Measurements from ENCODE around the gene BLTP3A. TPM values are rescaled to one million over a fixed set of nuclear protein-coding genes. Genes with fewer than 3 reads are reported as not detected.

The BLTP3A gene
- total and polyA plus RNA-seq, 2 of the 13 experiments (the other 11 are each of a cell fraction or from before 2014, with no cell fraction given): 22.1 to 24.0 TPM

DNA sequence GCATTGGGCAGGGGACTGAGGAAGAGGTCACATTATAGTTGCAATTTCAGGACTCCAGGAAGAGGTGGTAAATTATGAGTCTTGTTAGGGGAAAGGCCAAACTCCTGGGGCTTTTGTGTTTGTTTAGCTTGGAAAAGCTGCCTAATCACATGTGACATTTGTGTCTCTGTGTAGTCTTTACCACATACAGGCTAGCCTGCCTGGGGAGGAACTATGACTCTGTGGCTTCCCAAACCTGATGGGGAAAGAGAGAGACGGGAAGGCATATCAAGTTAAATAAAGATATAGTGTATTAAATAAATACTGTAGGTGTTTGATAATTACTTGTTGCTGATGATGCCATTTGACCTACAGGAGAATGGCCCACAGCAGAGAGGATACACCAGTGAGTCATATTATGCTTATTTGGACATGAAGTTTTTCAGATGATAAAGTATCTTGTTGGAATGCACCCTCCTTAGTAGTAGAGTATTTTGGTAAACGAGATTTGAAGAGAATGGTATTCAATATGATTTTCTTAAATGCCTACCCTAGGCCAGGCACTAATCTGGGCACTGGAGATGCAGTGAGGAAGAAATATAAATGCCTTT lies 4.0 kb downstream of the BLTP3A start (continued):
- TF ChIP-seq ELF1 (CRISPR knock-in tag; IDR thresholded peaks at IDR 0.05) (no peak), RXRB (CRISPR knock-in tag; IDR thresholded peaks at IDR 0.05; ENCODE audit: borderline replicate concordance) (peak; percentile 51; the same call in 1 of the 2 replicates), ZNF296 (CRISPR knock-in tag; conservative IDR thresholded peaks at IDR 0.05) (no peak), GABPA (IDR thresholded peaks at IDR 0.05; ENCODE audit: low read depth, low read length) (no peak), GABPA (CRISPR knock-in tag; IDR thresholded peaks at IDR 0.05; ENCODE audit: low read depth) (0 out of 2 replicates have a peak, but pooled peaks have one; percentile 1)
- TF ChIP-seq, protein P1, sequence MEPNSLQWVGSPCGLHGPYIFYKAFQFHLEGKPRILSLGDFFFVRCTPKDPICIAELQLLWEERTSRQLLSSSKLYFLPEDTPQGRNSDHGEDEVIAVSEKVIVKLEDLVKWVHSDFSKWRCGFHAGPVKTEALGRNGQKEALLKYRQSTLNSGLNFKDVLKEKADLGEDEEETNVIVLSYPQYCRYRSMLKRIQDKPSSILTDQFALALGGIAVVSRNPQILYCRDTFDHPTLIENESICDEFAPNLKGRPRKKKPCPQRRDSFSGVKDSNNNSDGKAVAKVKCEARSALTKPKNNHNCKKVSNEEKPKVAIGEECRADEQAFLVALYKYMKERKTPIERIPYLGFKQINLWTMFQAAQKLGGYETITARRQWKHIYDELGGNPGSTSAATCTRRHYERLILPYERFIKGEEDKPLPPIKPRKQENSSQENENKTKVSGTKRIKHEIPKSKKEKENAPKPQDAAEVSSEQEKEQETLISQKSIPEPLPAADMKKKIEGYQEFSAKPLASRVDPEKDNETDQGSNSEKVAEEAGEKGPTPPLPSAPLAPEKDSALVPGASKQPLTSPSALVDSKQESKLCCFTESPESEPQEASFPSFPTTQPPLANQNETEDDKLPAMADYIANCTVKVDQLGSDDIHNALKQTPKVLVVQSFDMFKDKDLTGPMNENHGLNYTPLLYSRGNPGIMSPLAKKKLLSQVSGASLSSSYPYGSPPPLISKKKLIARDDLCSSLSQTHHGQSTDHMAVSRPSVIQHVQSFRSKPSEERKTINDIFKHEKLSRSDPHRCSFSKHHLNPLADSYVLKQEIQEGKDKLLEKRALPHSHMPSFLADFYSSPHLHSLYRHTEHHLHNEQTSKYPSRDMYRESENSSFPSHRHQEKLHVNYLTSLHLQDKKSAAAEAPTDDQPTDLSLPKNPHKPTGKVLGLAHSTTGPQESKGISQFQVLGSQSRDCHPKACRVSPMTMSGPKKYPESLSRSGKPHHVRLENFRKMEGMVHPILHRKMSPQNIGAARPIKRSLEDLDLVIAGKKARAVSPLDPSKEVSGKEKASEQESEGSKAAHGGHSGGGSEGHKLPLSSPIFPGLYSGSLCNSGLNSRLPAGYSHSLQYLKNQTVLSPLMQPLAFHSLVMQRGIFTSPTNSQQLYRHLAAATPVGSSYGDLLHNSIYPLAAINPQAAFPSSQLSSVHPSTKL (CRISPR knock-in tag; IDR thresholded peaks at IDR 0.05): peak; percentile 37; the same call in 1 of the 2 replicates

DNA sequence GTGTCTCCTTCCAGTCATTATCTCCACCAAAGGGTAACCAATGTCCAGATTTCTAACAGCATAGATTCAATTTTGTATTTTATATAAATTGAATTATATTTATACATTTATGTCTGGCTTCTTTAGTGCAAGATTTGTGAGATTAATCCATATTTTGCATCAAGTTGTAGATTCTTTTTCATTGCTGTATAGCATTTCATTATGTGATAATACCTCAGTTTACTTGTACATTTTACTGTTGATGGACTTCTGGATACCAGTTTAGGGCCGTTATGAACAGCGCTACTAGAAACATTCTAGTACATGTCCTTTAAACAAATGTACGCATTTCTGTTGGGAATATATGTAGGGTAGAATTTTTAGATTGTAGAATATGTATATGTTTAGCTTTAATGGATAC lies 6.2 kb downstream of the BLTP3A start:
- Histone ChIP-seq H3K4me1 (ENCODE audit: insufficient read depth, low read length) (peaks cover 57% of the 10 kb centered on the region), H3K4me2 (ENCODE audit: low read depth, low read length) (no peak overlapping the region), H3K27ac (ENCODE audit: extremely low read length, insufficient read depth, low read length) (no peak overlapping the region), H3K9me3 (ENCODE audit: low read length) (no peaks in the 10 kb centered on the region), H3K36me3 (replicated peaks in 1 of 2; ENCODE audit: control insufficient read depth in 1 of 2, insufficient read depth in 2 of 2, low read length in 2 of 2) (peaks cover 0 to 4% of the 10 kb centered on the region in 2 experiments; a peak in 1 of 5 replicates), H3K27me3 (ENCODE audit: control insufficient read depth in 1 of 2, insufficient read depth in 2 of 2, low read length in 2 of 2) (no peaks in the 10 kb centered on the region), H3K4me3 (replicated peaks in 1 of 3; ENCODE audit: insufficient read depth in 1 of 3, low read depth in 2 of 3, low read length in 3 of 3) (no peak overlapping the region), H4K20me1 (ENCODE audit: insufficient read depth, low read length) (peaks cover 12% of the 10 kb centered on the region), H3K79me2 (ENCODE audit: insufficient read depth, low read length) (peaks cover 91% of the 10 kb centered on the region), H2AFZ (ENCODE audit: low read length) (no peak overlapping the region), H3K9ac (ENCODE audit: insufficient read depth, low read depth, low read length) (no peak overlapping the region)
- DNase-seq (ENCODE audit: low spot score) (no peak), ATAC-seq (no peak), FAIRE-seq (no peak)
- ChIA-PET CTCF (ENCODE audit: low intra/inter-chr PET ratio, low total read pairs) (no interaction called here), POLR2A (no interaction called here)
- intact Hi-C loops (cut with micrococcal nuclease; ENCODE audit: unreplicated experiment) (no loop called here), in situ Hi-C loops (cut with HindIII; ENCODE audit: extremely low pct_ligation_motif_present, low pct_unique_long_range_greater_than_20kb) (no loop called here)
- WGBS (ENCODE audit: low lambda C conversion rate): over 99% methylated on average over 3 of the region's 3 CpGs
- BruUV-seq (replicated peaks): no TSS peak
- TF ChIP-seq NCOA5 (CRISPR knock-in tag; IDR thresholded peaks at IDR 0.05): no peak
- no peak for TF ChIP-seq ELF4 (CRISPR knock-in tag; IDR thresholded peaks at IDR 0.05; ENCODE audit: borderline replicate concordance)
- TF ChIP-seq, protein P2, sequence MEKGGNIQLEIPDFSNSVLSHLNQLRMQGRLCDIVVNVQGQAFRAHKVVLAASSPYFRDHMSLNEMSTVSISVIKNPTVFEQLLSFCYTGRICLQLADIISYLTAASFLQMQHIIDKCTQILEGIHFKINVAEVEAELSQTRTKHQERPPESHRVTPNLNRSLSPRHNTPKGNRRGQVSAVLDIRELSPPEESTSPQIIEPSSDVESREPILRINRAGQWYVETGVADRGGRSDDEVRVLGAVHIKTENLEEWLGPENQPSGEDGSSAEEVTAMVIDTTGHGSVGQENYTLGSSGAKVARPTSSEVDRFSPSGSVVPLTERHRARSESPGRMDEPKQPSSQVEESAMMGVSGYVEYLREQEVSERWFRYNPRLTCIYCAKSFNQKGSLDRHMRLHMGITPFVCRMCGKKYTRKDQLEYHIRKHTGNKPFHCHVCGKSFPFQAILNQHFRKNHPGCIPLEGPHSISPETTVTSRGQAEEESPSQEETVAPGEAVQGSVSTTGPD (CRISPR knock-in tag; IDR thresholded peaks at IDR 0.05): no peak
- TF ChIP-seq, protein P3, sequence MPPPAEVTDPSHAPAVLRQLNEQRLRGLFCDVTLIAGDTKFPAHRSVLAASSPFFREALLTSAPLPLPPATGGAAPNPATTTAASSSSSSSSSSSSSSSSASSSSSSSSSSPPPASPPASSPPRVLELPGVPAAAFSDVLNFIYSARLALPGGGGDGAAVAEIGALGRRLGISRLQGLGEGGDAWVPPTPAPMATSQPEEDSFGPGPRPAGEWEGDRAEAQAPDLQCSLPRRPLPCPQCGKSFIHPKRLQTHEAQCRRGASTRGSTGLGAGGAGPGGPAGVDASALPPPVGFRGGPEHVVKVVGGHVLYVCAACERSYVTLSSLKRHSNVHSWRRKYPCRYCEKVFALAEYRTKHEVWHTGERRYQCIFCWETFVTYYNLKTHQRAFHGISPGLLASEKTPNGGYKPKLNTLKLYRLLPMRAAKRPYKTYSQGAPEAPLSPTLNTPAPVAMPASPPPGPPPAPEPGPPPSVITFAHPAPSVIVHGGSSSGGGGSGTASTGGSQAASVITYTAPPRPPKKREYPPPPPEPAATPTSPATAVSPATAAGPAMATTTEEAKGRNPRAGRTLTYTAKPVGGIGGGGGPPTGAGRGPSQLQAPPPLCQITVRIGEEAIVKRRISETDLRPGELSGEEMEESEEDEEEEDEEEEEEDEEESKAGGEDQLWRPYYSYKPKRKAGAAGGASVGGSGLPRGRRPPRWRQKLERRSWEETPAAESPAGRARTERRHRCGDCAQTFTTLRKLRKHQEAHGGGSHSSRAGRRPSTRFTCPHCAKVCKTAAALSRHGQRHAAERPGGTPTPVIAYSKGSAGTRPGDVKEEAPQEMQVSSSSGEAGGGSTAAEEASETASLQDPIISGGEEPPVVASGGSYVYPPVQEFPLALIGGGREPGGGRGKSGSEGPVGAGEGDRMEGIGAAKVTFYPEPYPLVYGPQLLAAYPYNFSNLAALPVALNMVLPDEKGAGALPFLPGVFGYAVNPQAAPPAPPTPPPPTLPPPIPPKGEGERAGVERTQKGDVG (CRISPR knock-in tag; IDR thresholded peaks at IDR 0.05; ENCODE audit: borderline replicate concordance): no peak
- TF ChIP-seq KLF11 (CRISPR knock-in tag; IDR thresholded peaks at IDR 0.05): no peak
- no peak for TF ChIP-seq PLRG1 (conservative IDR thresholded peaks at IDR 0.05)
- no peak for TF ChIP-seq CBX5 (CRISPR knock-in tag; IDR thresholded peaks at IDR 0.05; ENCODE audit: borderline replicate concordance)

Measured in HepG2 (cell line).